H9 (cell line): Measurements from ENCODE around the gene PDCL3. TPM values are rescaled to one million over a fixed set of nuclear protein-coding genes. Genes with fewer than 3 reads are reported as not detected.

ENCODE experiments used
- DNase-seq: peaks from one replicate; pipeline ENCODE4 v3.0.0-alpha.2; 2017
- H2AFZ ChIP-seq: one replicate; pipeline ENCODE4 v1.6.1; 2013; ENCODE audit warnings: mild to moderate bottlenecking, low read length, control low read depth, moderate library complexity
- H2AK5ac ChIP-seq: 2 replicates; pipeline ENCODE4 v1.6.1; 2013; ENCODE audit warnings: low read length, control low read depth, mixed read lengths; ENCODE audit not compliant: insufficient read length
- H2BK120ac ChIP-seq: one replicate; pipeline ENCODE4 v1.6.1; 2013; ENCODE audit warnings: low read depth, mild to moderate bottlenecking, low read length, control low read depth, inconsistent platforms; ENCODE audit not compliant: poor library complexity, severe bottlenecking
- H2BK12ac ChIP-seq: 2 replicates; pipeline ENCODE4 v1.6.1; 2013; ENCODE audit warnings: low read length, control low read depth, mixed read lengths, low read depth; ENCODE audit not compliant: insufficient read length
- H2BK15ac ChIP-seq: 2 replicates; pipeline ENCODE4 v1.6.1; 2013; ENCODE audit warnings: low read depth, low read length, control low read depth
- H2BK20ac ChIP-seq: one replicate; pipeline ENCODE4 v1.6.1; 2013; ENCODE audit warnings: low read depth, mild to moderate bottlenecking, low read length, control low read depth, inconsistent platforms; ENCODE audit not compliant: poor library complexity, severe bottlenecking
- H2BK5ac ChIP-seq: 2 replicates; pipeline ENCODE4 v1.6.1; 2013; ENCODE audit warnings: low read length, control low read depth, mixed read lengths; ENCODE audit not compliant: insufficient read length
- H3K14ac ChIP-seq: 2 replicates; pipeline ENCODE4 v1.6.1; 2013; ENCODE audit warnings: low read length, control low read depth; ENCODE audit not compliant: insufficient read depth
- H3K18ac ChIP-seq: 2 replicates; pipeline ENCODE4 v1.6.1; 2013; ENCODE audit warnings: low read depth, mild to moderate bottlenecking, mixed read lengths, low read length, control low read depth; ENCODE audit not compliant: insufficient read length
- H3K23ac ChIP-seq: 2 replicates; pipeline ENCODE4 v1.6.1; 2013; ENCODE audit warnings: low read length, control low read depth, mixed read lengths, low read depth; ENCODE audit not compliant: insufficient read length
- H3K23me2 ChIP-seq: 2 replicates; pipeline ENCODE4 v1.6.1; 2013; ENCODE audit warnings: low read depth, mild to moderate bottlenecking, mixed read lengths, low read length, control low read depth; ENCODE audit not compliant: insufficient read length, poor library complexity, severe bottlenecking
- H3K27ac ChIP-seq: 2 replicates; pipeline ENCODE4 v1.5.1; 2013; ENCODE audit warnings: low read length, control low read depth, mixed read lengths, low read depth; ENCODE audit not compliant: insufficient read length
- H3K27me3 ChIP-seq: 2 replicates; pipeline ENCODE4 v1.6.1; 2013; ENCODE audit warnings: low read length, control low read depth, inconsistent platforms; ENCODE audit not compliant: insufficient read depth
- H3K4ac ChIP-seq: 2 replicates; pipeline ENCODE4 v1.6.1; 2013; ENCODE audit warnings: low read depth, mild to moderate bottlenecking, control low read depth, inconsistent platforms, low read length, moderate library complexity
- H3K4me1 ChIP-seq: 2 replicates; pipeline ENCODE4 v1.6.1; 2013; ENCODE audit warnings: low read length, control low read depth, inconsistent platforms; ENCODE audit not compliant: insufficient read depth
- H3K4me2 ChIP-seq: 2 replicates; pipeline ENCODE4 v1.6.1; 2013; ENCODE audit warnings: low read length, control low read depth, mixed read lengths; ENCODE audit not compliant: insufficient read length, insufficient read depth
- H3K56ac ChIP-seq: 2 replicates; pipeline ENCODE4 v1.6.1; 2013; ENCODE audit warnings: low read depth, mild to moderate bottlenecking, mixed read lengths, low read length, control low read depth; ENCODE audit not compliant: insufficient read length
- H3K79me1 ChIP-seq: 2 replicates; pipeline ENCODE4 v1.6.1; 2013; ENCODE audit warnings: low read depth, mild to moderate bottlenecking, moderate library complexity, low read length, control low read depth, inconsistent platforms; ENCODE audit not compliant: insufficient read depth, poor library complexity, severe bottlenecking
- H3K79me2 ChIP-seq: 2 replicates; pipeline ENCODE4 v1.6.1; 2013; ENCODE audit warnings: low read length, control low read depth, inconsistent platforms; ENCODE audit not compliant: insufficient read depth
- H3K9ac ChIP-seq: 2 replicates; pipeline ENCODE4 v1.6.1; 2013; ENCODE audit warnings: low read length, control low read depth, mixed read lengths; ENCODE audit not compliant: insufficient read length; ENCODE audit errors: extremely low read depth
- H3K9me3 ChIP-seq: one replicate; pipeline ENCODE4 v1.6.1; 2013; ENCODE audit warnings: low read depth, low read length, inconsistent platforms; ENCODE audit not compliant: control insufficient read depth
- H3T11ph ChIP-seq: one replicate; pipeline ENCODE4 v1.6.1; 2013; ENCODE audit warnings: mild to moderate bottlenecking, low read length, control low read depth, inconsistent platforms
- H4K20me1 ChIP-seq: one replicate; pipeline ENCODE4 v1.6.1; 2013; ENCODE audit not compliant: control insufficient read depth, insufficient read length, insufficient read depth
- H4K5ac ChIP-seq: 2 replicates; pipeline ENCODE4 v1.6.1; 2013; ENCODE audit warnings: low read depth, mild to moderate bottlenecking, mixed read lengths, low read length, control low read depth; ENCODE audit not compliant: insufficient read length
- H4K8ac ChIP-seq: replicated peaks from 2 replicates; pipeline ENCODE4 v1.6.1; 2013; ENCODE audit warnings: low read length, control low read depth, mixed read lengths, low read depth; ENCODE audit not compliant: insufficient read length
- H4K91ac ChIP-seq: 2 replicates; pipeline ENCODE4 v1.6.1; 2013; ENCODE audit warnings: low read depth, mild to moderate bottlenecking, moderate library complexity, mixed read lengths, low read length, control low read depth; ENCODE audit not compliant: insufficient read length
- H3K27ac Mint-ChIP-seq, 3 experiments: 2 replicates in 2 of 3; 3 replicates in 1 of 3; pipeline ENCODE4 v1.8.0; 2020 to 2021; ENCODE audit warnings: mixed read lengths in 3 of 3, mild to moderate bottlenecking in 1 of 3, moderate library complexity in 1 of 3
- H3K27me3 Mint-ChIP-seq: 2 replicates; pipeline ENCODE4 v1.8.0; 2021; ENCODE audit warnings: low read depth, mild to moderate bottlenecking, moderate library complexity, mixed read lengths
- H3K36me3 Mint-ChIP-seq, 3 experiments: 2 replicates in 2 of 3; 3 replicates in 1 of 3; pipeline ENCODE4 v1.8.0; 2020 to 2021; ENCODE audit warnings: low read depth in 3 of 3, mixed read lengths in 3 of 3; ENCODE audit not compliant: insufficient read depth in 1 of 3
- H3K4me1 Mint-ChIP-seq, 2 experiments: 2 replicates each; pipeline ENCODE4 v1.8.0; 2020; ENCODE audit warnings: mixed read lengths in 2 of 2
- H3K4me3 Mint-ChIP-seq, 2 experiments: 2 replicates in 1 of 2; 3 replicates in 1 of 2; pipeline ENCODE4 v1.8.0; 2020 to 2021; ENCODE audit warnings: mild to moderate bottlenecking in 2 of 2, mixed read lengths in 2 of 2, moderate library complexity in 1 of 2
- H3K9me3 Mint-ChIP-seq, 2 experiments: 2 replicates in 1 of 2; 3 replicates in 1 of 2; pipeline ENCODE4 v1.8.0; 2020; ENCODE audit warnings: mild to moderate bottlenecking in 2 of 2, mixed read lengths in 2 of 2, moderate library complexity in 1 of 2
- CTCF ChIP-seq: fragments of 200-600 bp; sonication (generic); conservative IDR thresholded peaks from 3 replicates; pipeline ENCODE4 v1.8.0; 2021; ENCODE audit warnings: antibody characterized with exemption, mild to moderate bottlenecking
- WGBS: extraction: QIAGEN DNeasy Blood & Tissue Kit; methylation state at CpG from one replicate; pipeline ENCODE4 v1.1.7; 2013; ENCODE audit warnings: missing lambda C conversion rate, low lambda C conversion rate, mixed read lengths; ENCODE audit not compliant: insufficient read length; ENCODE audit errors: extremely low coverage; 5-methylcytosine and 5-hydroxymethylcytosine counted together
- total RNA-seq: library from RNA; stranded (reverse); gene quantifications from 2 replicates; pipeline ENCODE4 v1.2.1, GENCODE V29; 2021

Gene PDCL3
- total RNA-seq, 1 experiment from 2014 or later: 39.4 TPM

GRCh38 chr2:100529900-100530299 is 32.9 kb upstream of the PDCL3 start:
- no peak for TF ChIP-seq CTCF
- Mint-ChIP-seq H3K9me3 (peaks cover 0 to 2% of the 10 kb centered on the region in 2 experiments; a peak in 1 of 5 replicates), H3K27ac (no peak overlapping the region), H3K4me3 (no peak overlapping the region), H3K27me3 (no peaks in the 10 kb centered on the region), H3K36me3 (no peaks in the 10 kb centered on the region), H3K4me1 (peaks cover 4 to 7% of the 10 kb centered on the region in 2 experiments; a peak in 3 of 4 replicates)
- Histone ChIP-seq H4K8ac (no peak overlapping the region), H3K27ac (no peak overlapping the region), H3K14ac (no peak overlapping the region), H3K4me1 (no peaks in the 10 kb centered on the region), H3K9ac (no peak overlapping the region), H4K91ac (no peak overlapping the region), H3K23ac (no peak overlapping the region), H2AFZ (no peak overlapping the region), H3K27me3 (no peaks in the 10 kb centered on the region), H3K18ac (no peak overlapping the region), H2BK5ac (no peak overlapping the region), H3K4ac (no peak overlapping the region), H3K56ac (no peak overlapping the region), H3K4me2 (no peak overlapping the region), H2BK120ac (no peak overlapping the region), H2AK5ac (no peak overlapping the region), H4K5ac (no peak overlapping the region), H3K79me1 (no peaks in the 10 kb centered on the region), H3K9me3 (no peaks in the 10 kb centered on the region), H3T11ph (no peak overlapping the region), H3K79me2 (no peaks in the 10 kb centered on the region), H2BK12ac (no peak overlapping the region), H3K23me2 (no peaks in the 10 kb centered on the region), H2BK20ac (no peak overlapping the region), H4K20me1 (no peaks in the 10 kb centered on the region), H2BK15ac (no peak overlapping the region)
- no peak for DNase-seq
- WGBS: no CpG with 5 or more reads among the region's 6 CpGs
